IPS-NIHi7 (cell line): ENCODE measurements around the gene PIF1.
"Not testable (repeated sequence)": the region's sequence is repeated elsewhere in the genome, so short reads cannot be mapped to it uniquely, and the experiment has no call there.

ENCODE experiments used
- DNase-seq: peaks from one replicate; pipeline ENCODE4 v3.0.0; 2012; ENCODE audit warnings: mixed read lengths; ENCODE audit errors: extremely low spot score

The PIF1 gene

GRCh38 chr15:64809649-64810496 lies 15.6 kb downstream of the PIF1 start:
- peak; percentile 77 for DNase-seq

DNA sequence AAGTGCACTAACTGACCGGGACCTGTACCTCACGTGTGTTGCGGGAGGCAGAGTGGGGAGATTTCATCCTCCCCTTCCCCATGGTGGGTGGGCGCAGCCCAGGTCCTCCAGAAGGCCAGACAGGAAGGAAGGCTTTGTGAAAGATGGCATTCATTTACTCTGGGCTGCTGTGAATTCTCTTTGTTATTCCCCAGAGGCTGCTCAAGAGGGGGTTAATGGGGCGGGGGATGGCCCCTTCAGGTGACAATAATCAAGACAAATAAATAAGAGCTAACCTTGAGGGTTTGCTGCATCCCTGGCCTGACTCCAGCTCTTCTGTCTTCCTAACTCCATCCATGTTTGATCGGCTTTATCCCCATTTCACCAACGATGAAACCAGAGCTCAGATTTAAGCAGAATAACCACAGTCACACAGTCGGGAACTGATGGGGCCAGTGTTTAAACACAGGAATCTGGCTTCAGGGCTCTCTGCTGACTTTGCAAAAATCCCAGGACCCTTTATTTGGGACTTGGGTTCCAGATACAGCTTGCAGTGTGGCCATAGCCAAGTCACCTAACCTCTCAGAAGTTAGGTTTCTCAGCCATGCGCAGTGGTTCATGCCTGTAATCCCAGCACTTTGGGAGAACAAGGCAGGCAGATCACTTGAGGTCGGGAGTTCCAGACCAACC lies 16.5 kb downstream of the PIF1 start:
- DNase-seq: peak; percentile 57

DNA sequence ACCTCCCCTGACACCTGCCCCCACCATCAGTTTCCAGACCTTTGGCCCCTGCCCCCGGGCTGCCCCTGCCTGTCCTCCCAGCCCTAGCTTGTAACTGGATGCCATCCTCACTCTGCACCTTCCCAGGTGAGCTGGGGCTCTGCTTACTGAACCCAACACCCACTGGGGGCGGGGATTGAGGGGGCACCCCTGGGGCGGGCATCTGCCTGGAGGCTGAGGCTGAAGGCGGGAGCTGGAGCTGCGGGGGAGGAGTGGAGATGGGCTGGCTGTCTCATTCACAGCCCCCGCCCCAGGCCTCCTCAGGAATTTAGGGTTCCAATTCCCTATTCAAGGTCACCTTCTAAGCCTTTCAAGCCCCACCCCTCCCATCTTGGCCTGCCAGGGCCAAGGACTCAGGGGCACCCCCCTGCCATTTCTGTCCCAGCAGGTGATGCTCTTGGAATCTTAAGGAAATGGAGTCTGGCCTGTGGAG lies 17.7 kb downstream of the PIF1 start:
- peak; percentile 79 for DNase-seq

DNA sequence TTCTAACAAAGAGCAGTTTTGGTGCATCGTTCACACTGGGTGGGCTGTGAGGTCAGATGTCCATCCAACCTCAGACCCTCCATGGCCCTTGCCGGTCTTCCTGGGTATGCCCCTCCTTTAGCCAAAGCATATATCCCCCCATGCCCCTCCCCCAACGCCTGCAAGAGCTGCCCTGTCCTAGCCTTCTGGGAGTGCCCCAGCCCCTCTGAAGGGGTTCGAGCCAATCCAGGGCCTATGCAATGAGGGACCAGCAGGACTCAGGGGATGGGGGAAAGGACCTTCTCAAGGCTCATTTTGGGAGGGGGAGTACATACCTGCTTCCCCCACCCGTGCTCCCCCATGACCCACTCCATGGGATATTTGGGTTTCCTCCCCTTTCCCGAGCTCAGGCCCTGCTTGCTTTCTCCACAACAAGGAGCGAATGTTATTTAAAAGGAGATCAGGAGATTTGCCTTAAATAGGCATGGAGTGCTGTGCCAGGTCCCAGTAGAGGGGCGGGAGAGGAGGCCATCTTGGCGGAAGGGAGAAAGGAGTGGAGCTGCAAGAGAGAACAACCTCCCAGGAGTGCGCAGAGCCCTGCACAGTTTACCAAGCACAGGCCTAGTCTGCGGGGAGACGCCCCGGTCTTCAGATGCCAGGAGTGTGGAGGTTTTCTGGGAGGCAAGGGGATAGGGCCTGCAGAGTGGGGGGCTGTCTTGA lies 18.2 kb downstream of the PIF1 start:
- peak; percentile 63 for DNase-seq

DNA sequence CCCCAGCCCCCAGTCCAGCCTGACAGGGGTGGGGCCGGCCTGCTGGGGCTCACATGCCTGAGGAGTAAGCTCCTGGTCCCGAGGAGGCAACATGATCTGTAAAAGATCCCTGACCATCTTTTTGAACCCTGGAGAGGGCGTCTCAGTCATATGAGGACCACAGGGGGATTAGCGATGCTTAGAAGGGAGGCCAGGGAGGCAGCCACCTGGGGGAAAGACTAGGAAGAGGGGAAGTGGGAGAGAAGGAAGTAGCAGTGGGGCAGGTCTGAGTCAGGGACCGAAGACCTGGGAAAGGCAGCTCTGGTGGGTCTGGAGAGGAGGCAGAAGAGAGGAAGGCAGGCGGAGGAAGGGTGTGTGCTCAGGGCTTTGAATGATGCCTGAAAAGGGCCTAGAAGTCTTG lies 18.9 kb downstream of the PIF1 start:
- peak; percentile 46 for DNase-seq

DNA sequence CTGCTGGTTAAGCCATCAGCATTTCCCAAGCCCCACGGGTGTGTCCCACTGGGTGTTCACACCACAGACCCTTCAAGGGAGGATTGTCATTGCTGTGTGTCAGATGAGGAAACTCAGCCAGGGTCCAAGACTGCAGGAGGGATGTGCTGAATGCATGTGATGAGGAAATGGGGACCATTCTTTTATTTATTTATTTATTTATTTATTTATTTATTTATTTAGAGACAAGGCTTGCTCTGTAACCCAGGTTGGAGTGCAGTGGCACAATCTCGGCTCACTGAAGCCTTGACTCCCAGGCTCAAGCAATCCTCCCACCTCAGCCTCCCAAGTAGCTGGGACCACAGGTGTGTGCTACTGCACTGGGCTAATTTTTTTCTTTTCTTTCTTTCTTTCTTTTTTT lies 20.8 kb downstream of the PIF1 start:
- DNase-seq: no peak

GRCh38 chr15:64803526-64803925 lies 21.9 kb downstream of the PIF1 start:
- DNase-seq: no peak

DNA sequence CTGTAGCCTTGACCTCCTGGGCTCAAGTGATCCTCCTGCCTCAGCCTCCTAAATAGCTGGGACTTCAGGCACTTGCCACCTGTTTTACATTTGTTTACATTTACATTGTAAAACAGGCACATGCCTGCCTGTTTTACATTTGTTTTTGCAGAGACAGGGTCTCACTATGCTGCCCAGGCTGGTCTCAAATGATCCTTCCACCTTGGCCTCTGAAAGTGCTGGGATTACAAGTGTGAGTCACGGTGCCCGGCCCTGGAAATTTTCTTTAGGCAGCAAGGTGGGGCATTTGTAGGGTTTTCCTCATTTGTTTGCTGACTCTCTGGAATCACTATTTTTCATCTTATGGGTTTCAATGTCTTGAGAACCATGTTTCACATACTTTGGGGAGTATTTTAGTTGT lies 25.0 kb downstream of the PIF1 start:
- no peak for DNase-seq

DNA sequence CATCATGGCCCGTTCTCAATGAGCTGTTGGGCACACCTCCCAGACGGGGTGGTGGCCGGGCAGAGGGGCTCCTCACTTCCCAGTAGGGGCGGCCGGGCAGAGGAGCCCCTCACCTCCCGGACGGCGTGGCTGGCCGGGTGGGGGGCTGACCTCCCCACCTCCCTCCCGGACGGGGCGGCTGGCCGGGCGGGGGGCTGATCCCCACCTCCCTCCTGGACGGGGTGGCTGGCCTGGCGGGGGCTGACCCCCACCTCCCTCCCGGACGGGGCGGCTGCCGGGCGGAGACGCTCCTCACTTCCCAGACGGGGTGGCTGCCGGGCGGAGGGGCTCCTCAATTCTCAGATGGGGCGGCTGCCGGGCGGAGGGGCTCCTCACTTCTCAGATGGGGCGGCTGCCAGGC lies 26.5 kb downstream of the PIF1 start:
- DNase-seq: not testable (repeated sequence)

DNA sequence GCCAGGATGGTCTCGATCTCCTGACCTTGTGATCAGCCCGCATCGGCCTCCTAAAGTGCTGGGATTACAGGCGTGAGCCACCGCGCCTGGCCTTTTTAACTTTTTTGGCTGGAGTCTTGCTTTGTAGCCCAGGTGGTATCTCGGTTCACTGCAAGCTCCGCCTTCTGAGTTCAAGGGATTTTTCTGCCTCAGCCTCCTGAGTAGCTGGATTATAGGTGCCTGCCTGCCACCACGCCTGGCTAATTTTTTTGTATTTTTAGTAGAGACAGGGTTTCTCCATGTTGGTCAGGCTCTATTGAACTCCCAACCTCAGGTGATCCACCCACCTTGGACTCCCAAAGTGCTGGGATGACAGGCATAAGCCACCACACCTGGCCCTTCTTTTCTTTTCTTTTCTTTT lies 29.5 kb downstream of the PIF1 start:
- DNase-seq: not testable (repeated sequence)

GRCh38 chr15:64795299-64795698 lies 30.1 kb downstream of the PIF1 start:
- DNase-seq: not testable (repeated sequence)

DNA sequence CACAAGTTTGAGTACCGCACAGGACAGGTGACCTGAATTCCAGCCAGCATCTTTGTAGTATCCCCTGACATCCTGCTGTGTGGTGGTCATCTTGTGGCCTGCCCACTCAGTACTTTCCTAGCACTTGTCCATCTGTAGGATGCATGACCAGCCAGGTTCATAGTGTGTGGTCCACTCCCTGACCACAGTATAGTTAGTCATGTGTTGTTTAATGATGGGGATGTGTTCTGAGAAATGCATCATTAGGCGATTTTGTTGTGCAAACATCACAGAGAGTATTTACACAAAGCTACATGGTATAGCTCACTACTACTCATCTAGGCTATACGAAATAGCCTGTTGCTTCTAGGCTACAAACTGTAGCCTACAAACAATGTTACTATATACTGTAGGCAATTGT lies 33.2 kb downstream of the PIF1 start:
- no peak for DNase-seq

DNA sequence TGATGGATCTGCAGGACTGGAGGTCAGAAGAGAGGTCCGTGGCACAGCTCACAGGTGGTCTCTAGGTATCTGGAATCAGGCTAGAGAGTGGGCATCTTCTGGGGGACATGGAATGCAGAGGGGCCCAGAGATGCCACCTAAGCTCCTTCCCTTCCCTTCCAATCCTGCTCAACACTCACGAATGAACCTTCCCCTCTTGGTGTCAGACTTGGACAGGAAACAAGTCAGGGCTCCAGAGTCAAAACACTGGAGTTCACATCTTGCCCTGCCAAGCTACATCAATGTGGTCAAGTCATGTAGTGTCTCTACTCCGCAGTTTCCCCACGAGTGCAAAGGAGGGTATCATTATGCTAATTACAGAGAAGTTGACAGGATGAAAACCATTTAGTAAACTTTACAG lies 34.0 kb downstream of the PIF1 start:
- DNase-seq: no peak

DNA sequence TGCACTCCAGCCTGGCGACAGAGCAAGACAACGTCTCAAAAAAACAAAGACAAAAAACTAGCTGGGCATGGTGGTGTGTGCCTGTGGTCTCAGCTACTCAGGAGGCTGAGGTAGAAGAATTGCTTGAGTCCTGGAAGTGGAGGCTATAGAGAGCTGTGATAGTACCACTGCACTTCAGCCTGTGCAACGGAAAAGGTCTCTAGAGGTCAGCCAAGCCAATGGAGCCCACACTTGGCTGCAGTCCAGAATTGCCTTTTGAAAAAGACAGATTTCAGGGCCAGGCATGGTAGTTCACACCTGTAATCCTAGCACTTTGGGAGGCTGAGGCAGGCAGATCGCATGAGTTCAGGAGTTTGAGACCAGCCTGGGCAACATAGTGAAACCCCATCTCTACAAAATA lies 41.7 kb downstream of the PIF1 start:
- no peak for DNase-seq

GRCh38 chr15:64782751-64783150 lies 42.7 kb downstream of the PIF1 start:
- DNase-seq: no peak

DNA sequence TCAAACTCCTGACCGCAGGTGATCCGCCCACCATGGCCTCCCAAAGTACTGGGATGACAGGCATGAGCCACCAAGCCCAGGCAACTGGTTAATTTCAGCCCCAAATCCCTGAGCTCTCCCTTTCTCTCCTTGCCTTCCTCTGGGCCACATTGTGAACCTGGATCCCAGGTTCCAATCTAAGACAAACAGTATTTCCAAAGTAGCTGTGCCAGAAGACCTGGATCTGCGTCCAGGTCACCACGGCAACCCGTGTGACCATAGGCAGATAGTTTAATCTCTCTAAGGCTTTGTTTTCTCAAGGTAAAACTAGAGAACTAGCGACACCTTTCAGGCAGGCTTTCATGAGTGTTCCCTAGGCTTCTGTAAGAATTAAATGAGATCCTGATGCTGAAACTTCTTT lies 44.1 kb downstream of the PIF1 start:
- no peak for DNase-seq

GRCh38 chr15:64780600-64781156 lies 44.8 kb downstream of the PIF1 start:
- DNase-seq: no peak

GRCh38 chr15:64779630-64780029 lies 45.8 kb downstream of the PIF1 start:
- DNase-seq: no peak

DNA sequence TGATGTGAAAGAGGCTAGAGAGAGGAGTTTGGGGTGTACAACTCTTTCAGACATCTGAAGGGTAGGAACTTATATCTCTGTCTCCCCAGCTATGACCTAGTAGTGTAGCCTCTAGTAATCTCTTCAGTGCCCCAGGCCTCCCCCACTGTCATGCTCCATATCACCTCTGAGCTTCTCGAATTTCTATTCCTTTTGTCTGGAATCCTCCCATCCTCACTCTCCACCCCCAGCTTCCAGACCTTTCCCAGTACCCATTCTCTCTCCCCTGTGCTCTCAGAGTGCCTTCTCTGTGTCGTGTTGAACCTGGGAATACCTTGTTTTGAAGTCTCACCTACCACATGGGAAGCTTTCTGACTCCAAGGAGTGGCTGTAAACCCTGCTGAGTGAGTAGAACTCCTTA lies 46.4 kb downstream of the PIF1 start:
- peak; percentile 11 for DNase-seq

DNA sequence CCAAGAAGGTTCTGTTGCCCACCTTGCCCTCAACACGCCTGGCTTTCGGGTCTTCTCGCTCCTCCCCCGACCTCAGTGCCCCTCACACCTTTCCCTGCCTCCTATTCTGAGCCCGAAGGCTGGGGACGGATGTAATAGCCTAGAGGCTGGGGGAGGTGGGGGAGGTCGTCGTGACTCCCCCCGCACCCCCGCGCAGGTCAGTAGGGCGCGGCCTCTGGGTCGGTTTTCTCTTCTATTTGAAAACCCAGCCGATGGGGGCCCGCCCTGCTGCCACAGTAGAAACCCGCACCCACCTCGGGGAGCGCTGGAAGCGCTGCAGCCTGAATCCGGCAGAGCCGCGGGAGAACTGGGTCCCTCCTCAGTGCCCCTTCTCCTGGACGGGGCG lies 49.1 kb downstream of the PIF1 start:
- DNase-seq: peak; percentile 21

DNA sequence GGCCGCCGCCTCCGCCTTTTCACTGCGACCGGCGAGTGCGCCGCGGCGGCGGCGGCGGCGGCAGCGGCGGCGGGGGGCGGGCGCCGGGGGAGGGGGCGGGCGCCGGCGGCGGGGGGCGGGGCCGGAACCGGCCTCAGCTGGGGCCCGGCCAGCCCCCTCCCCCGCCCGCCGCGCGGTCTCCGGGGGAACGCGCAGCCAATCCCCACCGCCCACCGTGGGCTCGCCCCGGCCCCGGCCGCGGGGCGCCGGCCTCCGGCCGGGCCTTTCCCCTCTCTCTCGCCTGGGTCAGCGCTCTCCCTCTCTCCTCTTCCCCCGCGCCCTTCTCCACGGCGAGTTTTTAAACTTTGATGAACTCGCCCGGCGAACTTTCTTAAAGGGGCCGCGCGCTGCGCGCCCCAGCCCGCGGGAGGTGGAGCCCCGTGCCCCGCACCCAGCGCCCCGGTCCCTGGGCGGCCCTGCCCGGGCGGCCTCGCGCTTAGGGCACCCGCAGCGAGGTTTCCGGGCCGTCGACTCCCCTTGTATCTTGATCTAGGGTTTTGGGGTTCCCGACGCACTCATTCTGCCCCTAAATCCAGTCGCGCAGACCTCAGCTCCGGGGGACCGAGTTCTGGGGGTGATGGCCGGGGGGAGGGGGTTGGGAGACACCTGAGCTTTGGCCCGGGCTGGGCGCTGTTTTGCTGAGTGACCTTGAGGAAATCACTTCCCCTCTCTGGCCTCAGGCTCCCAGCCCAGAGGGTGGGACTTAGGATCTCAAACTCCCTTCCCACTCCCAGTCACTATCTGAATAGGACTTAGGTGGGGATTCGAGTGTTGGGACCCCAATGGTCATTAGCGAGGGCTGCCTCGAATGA lies 49.7 kb downstream of the PIF1 start, which contains the start of gene RBPMS2:
Gene RBPMS2 (minus strand): TSS at position 39 of the 851 bp plus-strand sequence. CDS start 270 bp downstream, outside the sequence.
- peak; percentile 84 for DNase-seq
